ENCODE data around the gene ACAP2.

ACAP2 gene

GRCh38 chr3:195259475-195260279, 183.1 kb downstream of the ACAP2 start:
- DNase-seq (ENCODE audit: low read depth), result peak; percentile 83

GRCh38 chr3:195259154-195259474, 183.7 kb downstream of the ACAP2 start:
- no peak for DNase-seq (ENCODE audit: low read depth)

DNA sequence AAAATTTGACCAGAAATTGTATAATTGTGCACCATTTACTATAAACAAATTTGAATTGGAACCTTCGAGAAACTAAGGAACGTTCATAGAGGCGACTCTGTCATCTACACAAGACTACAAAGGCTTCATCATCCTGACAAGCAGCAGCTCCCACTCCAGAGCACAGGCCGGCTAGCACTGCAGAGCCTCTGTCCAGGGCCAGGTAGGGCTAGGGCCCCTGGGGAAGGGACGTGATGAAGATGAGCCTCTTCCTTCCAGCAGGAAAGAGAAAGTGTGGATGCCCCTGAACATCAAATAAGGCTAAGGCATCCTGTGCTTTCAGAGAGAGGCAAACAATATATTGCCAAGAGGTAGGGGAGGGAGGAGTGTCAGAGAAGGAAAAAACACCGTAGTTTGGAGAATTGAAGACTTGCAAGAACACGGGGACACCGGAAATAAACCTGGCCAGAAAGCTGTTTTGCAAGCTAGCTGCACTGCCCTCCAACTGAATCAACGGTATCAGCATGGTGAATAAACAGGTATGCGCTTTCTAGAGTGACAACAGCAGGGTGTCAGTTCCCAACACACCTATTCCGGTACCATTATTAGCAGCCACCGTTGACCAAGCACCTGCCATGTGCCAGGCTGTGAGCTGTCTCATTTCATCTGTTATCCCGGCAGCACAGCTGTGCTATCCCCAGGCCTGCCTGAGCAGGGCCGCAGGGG, 184.2 kb downstream of the ACAP2 start:
- no peak for DNase-seq (ENCODE audit: low read depth)

DNA sequence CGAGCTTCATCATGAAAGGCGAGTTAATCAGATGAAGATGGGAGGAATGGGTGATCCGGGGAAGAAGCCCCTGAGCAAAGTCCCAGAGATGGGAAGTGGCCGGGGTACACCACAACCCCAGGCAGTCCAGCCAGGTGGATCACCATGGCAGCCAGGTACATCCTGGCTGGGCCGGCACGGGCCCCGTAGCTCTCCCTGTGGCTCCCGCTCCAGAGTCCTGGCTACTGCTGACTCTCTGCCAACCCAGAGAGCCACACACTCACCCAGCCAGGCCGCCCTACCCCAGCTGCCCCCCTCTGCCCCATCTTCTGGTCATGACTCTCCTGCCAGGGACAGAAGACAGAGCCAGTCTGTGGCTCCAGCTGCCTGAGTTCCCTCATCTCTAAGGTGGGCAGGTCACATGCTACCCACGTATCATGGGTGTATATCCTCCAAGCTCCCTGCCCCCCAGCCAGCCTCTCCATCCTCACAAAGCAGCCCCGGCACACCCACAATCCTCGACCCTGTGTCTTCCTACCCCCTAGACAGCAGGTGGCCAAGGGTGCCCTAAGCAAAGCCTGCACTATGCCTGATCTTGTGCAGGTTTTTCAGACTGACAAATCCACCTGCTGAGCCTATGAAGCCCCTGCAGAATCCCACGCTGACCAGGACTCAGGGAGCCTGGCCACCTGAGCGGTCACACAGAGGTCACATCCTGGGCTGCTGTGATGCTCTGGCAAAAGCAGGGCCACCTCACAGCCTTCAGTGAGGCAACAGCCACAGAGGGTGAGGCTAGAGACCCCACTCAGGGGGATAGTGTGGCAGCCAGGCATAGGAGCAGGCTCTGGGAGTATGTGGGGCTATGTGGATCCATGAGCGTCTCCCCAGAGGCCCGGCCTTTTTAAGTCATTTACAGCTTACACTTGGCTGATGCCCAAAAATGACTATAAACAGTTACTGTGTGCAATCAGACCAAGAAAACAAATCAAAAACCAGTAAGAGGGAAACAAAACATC, 185.1 kb downstream of the ACAP2 start:
- no peak for DNase-seq (ENCODE audit: low read depth)

- DNase-seq (ENCODE audit: low read depth), result no peak
Measured at GRCh38 chr3:195256639-195257453, 186.0 kb downstream of the ACAP2 start.

DNA sequence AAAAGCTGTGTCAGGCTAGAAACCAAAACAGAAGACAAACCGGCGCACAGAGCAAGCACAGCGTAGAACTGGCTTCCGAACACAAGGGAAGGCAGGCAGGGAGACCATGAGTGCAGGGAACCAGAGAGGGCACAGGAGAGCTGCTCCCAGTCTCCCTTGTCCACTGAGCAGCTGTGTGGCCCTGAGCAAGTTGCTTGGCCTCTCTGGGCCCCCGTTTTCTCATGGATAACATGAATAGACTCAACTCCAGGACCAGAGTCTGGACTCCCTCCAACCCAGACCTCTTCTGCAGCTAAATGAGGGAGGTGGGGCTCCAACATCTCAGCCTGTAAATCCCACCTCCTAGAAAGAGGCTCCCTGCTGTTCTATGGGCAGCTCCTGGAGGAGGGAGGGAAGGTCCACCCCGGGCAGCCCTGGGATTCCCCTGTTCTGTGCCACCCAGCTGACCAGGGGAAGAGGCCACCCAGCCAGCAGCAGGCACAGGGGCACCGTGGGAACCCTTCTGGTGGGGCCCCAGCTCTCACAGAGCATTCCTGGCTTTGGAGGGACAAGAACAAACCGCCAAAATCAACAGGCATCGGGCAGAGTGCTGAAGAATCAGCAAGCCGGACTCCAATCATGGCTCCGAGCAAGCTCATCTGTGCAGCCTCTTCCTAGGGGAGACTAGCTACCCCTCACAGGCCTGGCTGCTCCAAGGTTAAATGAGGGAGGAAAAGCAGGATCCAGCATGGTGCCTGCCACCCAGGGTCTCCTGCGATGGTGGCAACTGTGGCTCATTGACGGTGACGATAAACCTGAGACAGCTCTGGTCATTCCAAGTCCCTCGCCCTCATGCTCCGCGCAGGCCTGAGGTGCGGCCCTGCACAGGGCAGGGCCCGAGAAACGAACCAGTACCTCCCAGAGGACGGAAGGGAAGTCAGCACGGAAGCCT, 187.0 kb downstream of the ACAP2 start:
- DNase-seq (ENCODE audit: low read depth), result no peak

DNA sequence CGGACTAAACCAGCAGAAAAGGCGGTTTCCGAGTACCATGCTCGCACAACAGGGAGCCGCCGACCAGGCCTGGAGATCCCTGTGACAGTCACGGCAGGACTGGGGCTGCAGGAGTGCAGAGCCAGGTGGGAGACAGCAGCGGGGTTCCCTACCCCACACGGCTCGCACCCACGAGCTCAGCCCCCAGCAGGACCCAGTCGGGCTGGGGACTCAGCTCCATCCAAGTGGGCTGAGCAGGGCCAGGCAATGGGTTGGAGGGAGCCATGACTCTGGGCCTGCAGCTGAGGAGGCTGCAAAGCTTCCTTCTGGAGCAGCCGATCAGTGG, 187.7 kb downstream of the ACAP2 start:
- no peak for DNase-seq (ENCODE audit: low read depth)

GRCh38 chr3:195254454-195255175, 188.2 kb downstream of the ACAP2 start:
- DNase-seq (ENCODE audit: low read depth), result no peak

DNA sequence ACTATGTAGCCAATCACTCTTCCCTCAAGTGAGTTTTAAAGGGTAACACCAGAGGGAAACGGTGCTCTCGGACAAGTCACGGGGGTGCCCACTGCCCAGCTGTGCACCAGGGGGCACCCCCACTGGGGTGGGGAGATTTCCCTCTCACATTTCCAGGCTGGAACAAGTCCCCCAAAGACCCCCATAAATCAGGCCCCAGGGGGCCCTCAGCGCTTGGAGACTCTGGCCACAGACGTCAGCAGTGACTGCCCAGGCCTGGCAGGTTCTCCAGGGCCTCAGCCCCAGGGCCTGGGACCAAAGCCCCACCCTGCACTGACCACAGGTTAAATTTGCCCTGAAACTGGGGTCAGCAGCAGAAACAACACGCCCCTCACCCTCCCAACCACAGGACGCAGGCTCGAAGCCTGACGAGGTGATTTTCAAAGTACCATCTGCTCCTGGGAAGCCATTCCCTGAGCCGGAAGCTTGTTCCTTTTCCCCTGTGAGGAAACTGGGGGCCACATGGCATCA, 188.8 kb downstream of the ACAP2 start:
- no peak for DNase-seq (ENCODE audit: low read depth)

GRCh38 chr3:195251336-195252065, 191.3 kb downstream of the ACAP2 start:
- no peak for DNase-seq (ENCODE audit: low read depth)

GRCh38 chr3:195250473-195251251, 192.2 kb downstream of the ACAP2 start:
- DNase-seq (ENCODE audit: low read depth), result no peak

- no peak for DNase-seq (ENCODE audit: low read depth)
Measured at GRCh38 chr3:195249858-195250464, 192.9 kb downstream of the ACAP2 start.

GRCh38 chr3:195249057-195249770, 193.6 kb downstream of the ACAP2 start:
- no peak for DNase-seq (ENCODE audit: low read depth)

GRCh38 chr3:195248281-195248680, 194.5 kb downstream of the ACAP2 start:
- DNase-seq (ENCODE audit: low read depth), result no peak

DNA sequence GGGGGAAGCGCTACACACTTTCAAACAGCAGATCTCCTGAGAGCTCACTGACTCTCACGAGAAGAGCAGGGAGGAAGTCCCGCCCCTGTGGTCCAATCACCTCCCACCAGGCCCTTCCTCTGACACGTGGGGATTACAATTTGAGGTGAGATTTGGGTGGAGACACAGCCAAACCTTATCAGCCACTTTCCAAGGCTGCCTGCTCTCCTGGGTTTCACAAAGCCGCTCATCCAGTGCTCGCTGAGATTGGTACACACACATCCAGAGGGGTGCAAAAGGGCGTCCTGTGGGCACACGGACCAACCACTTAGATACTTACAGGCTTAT, 195.0 kb downstream of the ACAP2 start:
- DNase-seq (ENCODE audit: low read depth), result no peak

DNA sequence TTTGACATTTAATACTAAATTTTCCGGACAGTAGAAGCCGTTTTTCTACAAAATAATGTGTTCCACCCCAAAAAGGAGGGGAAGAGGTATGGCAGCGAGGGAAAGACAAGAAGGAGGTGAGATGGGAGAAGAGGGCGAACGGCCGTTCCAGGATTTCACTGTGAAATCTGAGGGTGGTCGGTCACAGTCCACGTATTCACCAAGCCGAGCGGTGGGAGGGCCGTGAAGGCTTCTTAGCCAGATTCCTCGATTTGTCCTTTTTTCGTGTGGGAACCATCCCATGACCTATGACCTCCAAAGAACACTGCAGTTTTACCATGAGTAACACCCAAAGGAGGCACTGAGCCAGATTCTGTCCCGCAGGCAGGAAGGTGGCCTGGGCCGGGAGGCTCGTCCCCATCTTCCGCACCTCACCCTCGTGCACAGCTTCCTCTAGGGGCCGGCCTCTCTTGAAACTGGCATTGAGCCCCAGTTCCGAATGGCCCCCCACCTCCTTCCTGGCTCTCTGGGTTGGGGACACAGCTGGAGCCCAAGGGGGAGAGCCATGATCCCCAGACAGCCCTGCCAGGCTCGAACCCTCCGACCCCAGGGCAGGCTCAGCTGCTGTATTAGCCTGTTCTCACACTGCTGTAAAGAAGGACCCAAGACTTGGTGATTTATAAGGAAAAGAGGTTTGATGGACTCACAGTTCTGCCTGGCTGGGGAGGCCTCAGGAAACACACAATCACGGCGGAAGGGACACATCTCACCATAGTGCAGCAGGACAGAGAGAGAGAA, 195.5 kb downstream of the ACAP2 start:
- DNase-seq (ENCODE audit: low read depth), result no peak
